Measurements from ENCODE around the gene ZBED1.

Gene ZBED1

DNA sequence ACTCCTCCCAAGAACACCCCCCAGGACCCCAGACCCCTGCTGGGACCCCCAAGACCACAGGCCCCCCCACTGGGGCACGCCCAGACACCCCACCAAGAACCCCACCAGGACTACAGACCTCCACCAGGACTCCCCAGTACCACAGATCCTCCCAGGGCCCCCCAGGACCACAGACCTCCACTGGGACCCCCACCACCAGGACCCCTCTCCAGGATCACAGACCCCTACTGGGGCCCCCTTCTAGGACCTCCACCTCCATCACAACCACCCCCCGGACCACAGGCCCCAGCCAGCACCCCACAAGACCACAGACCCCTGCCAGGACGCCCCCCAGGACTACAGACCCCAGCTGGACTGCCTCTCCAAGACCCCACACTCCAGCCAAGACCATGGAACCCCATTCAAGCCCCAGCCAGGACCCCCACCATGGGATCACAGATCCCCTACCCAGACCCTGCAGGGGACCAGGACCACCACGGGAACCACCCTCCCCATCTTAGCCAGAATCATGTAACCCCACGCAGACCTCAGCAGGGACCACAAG is 855 bp upstream of the ZBED1 start:
- peaks cover 13% of the 10 kb centered on the region for H3K4me1 ChIP-seq (ENCODE audit: control insufficient read depth, insufficient read depth, low read length)
- H3K36me3 ChIP-seq (ENCODE audit: control insufficient read depth, insufficient read depth, low read length) = no peaks in the 10 kb centered on the region
- no peaks in the 10 kb centered on the region for H3K27me3 ChIP-seq (ENCODE audit: control insufficient read depth, insufficient read depth, low read length)
- no peak overlapping the region for H3K27ac ChIP-seq (ENCODE audit: low read depth, low read length)
- H3K9ac ChIP-seq (ENCODE audit: low read length) = no peak overlapping the region
- no peak overlapping the region for H3K4me3 ChIP-seq (ENCODE audit: low read length)

DNA sequence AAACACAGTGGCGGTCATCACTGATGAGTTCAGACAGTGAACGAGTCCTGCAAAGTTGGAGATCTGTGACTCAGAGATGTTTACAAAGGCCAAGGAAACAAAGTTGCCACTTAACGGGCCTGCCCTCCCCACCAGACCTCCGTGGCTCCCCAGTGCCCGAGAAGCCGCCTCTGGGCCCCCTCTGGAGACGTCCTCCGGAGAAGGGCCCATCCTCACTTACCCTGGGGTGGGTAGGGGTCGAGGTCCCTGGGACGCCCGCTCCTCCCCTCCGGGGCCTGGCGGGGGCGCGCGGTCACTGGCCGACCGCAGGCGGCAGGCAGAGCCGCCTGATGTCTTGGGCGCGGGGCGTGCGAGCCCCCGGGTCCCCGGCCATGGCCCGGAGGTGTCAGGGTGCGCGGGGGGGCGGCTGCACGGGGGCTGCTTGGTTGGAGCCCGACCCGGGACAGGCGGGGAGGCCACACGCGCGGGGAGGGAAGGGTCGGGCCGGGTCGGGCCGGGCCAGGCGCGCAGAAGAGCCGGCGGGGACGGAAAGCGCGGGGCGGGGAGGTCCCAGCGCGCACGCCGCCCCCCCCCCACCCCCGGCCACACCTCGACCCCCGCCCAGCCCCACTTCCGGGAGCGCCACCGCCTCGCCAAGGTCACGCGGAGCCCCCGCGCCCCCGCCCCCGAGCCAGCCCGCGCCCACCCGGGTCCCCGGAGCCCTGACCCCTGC is 529 bp downstream of the ZBED1 start:
- peaks cover 13% of the 10 kb centered on the region for H3K4me1 ChIP-seq (ENCODE audit: control insufficient read depth, insufficient read depth, low read length)
- no peaks in the 10 kb centered on the region for H3K27me3 ChIP-seq (ENCODE audit: control insufficient read depth, insufficient read depth, low read length)
- H3K4me3 ChIP-seq (ENCODE audit: low read length) = peak overlapping the region; percentile 60
- no peaks in the 10 kb centered on the region for H3K36me3 ChIP-seq (ENCODE audit: control insufficient read depth, insufficient read depth, low read length)
- H3K27ac ChIP-seq (ENCODE audit: low read depth, low read length) = peak overlapping the region; percentile 65
- peak overlapping the region; percentile 32 for H3K9ac ChIP-seq (ENCODE audit: low read length)

DNA sequence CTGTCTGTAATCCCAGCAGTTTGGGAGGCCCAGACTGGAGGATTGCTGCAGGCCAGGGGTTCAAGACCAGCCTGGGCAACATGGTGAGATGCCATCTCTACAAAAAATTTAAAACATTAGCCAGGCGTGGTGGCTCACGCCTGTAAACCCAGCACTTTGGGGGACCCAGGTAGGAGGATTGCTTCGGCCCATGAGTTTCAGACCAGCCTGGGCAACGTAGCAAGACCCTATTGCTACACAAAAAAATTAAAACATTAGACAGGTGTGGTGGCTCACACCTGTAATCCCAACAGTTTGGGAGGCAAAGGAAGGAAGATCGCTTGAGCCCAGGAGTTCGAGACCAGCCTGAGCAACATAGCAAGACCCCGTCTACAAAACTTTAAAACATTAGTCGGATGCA is 1.3 kb downstream of the ZBED1 start:
- no peaks in the 10 kb centered on the region for H3K36me3 ChIP-seq (ENCODE audit: control insufficient read depth, insufficient read depth, low read length)
- H3K4me1 ChIP-seq (ENCODE audit: control insufficient read depth, insufficient read depth, low read length) = peaks cover 13% of the 10 kb centered on the region
- no peaks in the 10 kb centered on the region for H3K27me3 ChIP-seq (ENCODE audit: control insufficient read depth, insufficient read depth, low read length)
- H3K27ac ChIP-seq (ENCODE audit: low read depth, low read length) = peak overlapping the region; percentile 53
- peak overlapping the region; percentile 60 for H3K4me3 ChIP-seq (ENCODE audit: low read length)
- H3K9ac ChIP-seq (ENCODE audit: low read length) = peak overlapping the region; percentile 1

DNA sequence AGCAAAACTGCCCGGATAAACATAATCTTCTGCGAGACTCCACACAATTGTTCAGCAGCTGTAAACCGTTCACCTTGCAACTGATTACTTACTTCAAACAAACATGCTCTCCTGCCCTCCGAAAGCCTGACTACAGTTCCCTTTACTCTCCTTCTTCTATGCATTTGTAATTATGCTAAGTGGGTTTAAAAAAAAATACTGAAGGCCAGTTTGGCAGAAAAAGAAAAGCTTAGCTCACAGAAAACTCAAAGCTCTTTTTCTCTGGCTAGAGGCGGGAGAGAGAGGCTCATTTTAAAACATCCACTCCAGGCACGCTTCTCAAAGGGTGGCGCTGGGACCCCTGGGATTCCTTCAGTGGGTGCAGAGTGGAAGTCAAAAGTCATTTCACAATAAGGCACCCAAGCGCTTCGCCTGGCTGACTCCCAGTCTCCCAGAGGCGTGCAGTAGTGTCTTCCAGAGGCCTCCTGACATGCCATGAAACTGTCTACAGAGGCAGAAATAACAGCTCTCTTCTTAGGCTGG is 1.9 kb downstream of the ZBED1 start:
- H3K27ac ChIP-seq (ENCODE audit: low read depth, low read length) = peak overlapping the region; percentile 53

DNA sequence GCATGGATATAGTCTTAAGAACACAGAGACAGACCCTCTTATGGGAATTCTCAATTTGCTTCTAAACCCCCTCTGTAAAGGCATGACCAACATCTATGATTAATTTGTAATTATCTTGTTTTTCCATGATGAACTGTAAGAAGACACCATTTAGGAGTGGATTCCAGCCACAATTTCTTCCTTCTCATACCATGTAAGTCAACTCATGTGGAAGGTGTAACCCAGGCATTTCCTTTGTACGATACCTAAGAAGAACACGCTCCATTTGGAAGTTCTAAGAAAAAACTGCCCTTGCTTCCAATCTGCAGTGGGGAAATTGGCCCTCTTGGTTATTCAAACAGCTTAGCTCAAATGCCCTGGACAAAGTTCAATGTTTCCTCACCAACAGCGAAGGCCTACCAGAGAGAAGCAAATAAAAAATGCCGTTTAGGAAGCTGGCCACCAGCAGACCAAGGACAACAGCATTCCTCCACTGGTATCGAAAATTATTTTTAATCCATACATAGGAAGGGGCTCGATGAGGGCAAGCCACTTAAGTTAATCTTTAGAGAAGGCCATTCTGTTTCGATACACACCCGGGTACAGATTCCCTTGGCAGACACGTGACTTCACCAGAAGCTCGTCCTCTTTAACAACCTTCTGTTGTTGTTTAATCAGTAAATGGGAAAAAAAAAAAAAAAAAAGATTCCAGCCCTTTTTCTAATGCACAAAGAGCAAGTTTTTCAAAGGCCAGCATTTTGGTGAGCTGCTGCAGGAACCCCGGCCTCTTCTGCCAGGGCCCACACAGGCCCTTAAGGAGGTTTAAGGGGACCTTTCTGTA is 2.6 kb downstream of the ZBED1 start:
- H3K4me3 ChIP-seq (ENCODE audit: low read length) = peak overlapping the region; percentile 60
- H3K36me3 ChIP-seq (ENCODE audit: control insufficient read depth, insufficient read depth, low read length) = no peaks in the 10 kb centered on the region
- H3K27me3 ChIP-seq (ENCODE audit: control insufficient read depth, insufficient read depth, low read length) = no peaks in the 10 kb centered on the region
- peaks cover 13% of the 10 kb centered on the region for H3K4me1 ChIP-seq (ENCODE audit: control insufficient read depth, insufficient read depth, low read length)
- no peak overlapping the region for H3K9ac ChIP-seq (ENCODE audit: low read length)
- H3K27ac ChIP-seq (ENCODE audit: low read depth, low read length) = peak overlapping the region; percentile 61

More for the DNA sequence above, 1.9 kb downstream of the ZBED1 start:
- peak overlapping the region; percentile 60 for H3K4me3 ChIP-seq (ENCODE audit: low read length)
- peaks cover 13% of the 10 kb centered on the region for H3K4me1 ChIP-seq (ENCODE audit: control insufficient read depth, insufficient read depth, low read length)
- no peaks in the 10 kb centered on the region for H3K36me3 ChIP-seq (ENCODE audit: control insufficient read depth, insufficient read depth, low read length)
- H3K27me3 ChIP-seq (ENCODE audit: control insufficient read depth, insufficient read depth, low read length) = no peaks in the 10 kb centered on the region
- peak overlapping the region; percentile 1 for H3K9ac ChIP-seq (ENCODE audit: low read length)

DNA sequence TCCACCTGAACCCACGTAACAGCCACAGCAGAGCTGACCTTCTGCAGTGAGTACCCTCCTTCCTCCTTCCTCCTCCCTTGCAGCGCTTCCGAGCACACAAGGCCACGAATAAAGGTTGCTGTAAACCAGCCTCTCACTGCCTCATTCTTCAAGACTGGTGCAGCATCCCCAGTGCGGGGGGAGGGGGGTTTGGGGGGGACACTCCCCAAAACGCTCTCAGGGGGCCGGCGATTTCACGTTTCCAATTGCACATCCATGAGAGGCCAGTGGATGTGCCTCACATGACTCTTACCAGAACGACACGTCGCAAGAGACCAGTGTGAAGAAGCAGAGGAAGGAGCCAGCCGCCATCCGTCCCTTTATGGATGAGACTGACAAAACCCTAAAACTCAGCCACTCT is 5.2 kb downstream of the ZBED1 start:
- H3K36me3 ChIP-seq (ENCODE audit: control insufficient read depth, insufficient read depth, low read length) = peaks cover 2% of the 10 kb centered on the region
- H3K4me1 ChIP-seq (ENCODE audit: control insufficient read depth, insufficient read depth, low read length) = peaks cover 13% of the 10 kb centered on the region
- no peaks in the 10 kb centered on the region for H3K27me3 ChIP-seq (ENCODE audit: control insufficient read depth, insufficient read depth, low read length)
- no peak overlapping the region for H3K9ac ChIP-seq (ENCODE audit: low read length)
- no peak overlapping the region for H3K27ac ChIP-seq (ENCODE audit: low read depth, low read length)
- H3K4me3 ChIP-seq (ENCODE audit: low read length) = no peak overlapping the region

DNA sequence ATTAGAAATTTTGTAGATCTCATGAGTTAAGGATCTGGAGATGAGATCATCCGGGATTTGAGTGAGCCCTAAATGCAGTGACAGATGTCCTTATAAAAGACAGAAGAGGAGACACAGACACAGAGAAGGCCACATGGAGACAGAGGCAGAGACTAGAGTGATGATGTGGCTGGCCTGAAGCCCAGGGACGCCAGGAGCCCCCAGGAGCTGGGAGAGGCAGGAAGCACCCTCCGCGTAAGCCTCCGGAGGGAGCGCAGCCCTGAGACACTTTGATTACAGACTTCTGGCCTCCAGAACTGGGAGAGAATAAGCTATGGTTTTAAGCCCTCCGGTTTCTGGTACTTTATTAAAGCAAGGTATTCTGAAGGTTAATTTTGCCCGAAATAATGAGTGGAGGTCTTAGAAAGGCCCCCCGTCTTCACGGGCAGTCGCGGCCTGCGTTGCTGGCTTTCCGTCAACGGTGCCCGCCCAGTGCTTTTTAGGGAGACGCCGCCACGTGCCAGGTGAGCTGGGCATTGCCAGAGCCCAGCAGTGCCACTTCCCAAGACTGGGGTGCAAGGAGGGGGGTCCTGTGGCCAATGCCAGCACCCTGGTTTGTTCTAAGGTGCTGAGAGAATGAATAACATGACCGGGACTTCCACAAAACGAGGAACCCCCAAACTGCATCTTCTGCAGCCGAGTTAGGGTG is 8.1 kb downstream of the ZBED1 start:
- H3K9ac ChIP-seq (ENCODE audit: low read length) = no peak overlapping the region
- H3K27me3 ChIP-seq (ENCODE audit: control insufficient read depth, insufficient read depth, low read length) = no peaks in the 10 kb centered on the region
- H3K27ac ChIP-seq (ENCODE audit: low read depth, low read length) = no peak overlapping the region
- peaks cover 25% of the 10 kb centered on the region for H3K36me3 ChIP-seq (ENCODE audit: control insufficient read depth, insufficient read depth, low read length)
- peaks cover 2% of the 10 kb centered on the region for H3K4me1 ChIP-seq (ENCODE audit: control insufficient read depth, insufficient read depth, low read length)
- no peak overlapping the region for H3K4me3 ChIP-seq (ENCODE audit: low read length)

DNA sequence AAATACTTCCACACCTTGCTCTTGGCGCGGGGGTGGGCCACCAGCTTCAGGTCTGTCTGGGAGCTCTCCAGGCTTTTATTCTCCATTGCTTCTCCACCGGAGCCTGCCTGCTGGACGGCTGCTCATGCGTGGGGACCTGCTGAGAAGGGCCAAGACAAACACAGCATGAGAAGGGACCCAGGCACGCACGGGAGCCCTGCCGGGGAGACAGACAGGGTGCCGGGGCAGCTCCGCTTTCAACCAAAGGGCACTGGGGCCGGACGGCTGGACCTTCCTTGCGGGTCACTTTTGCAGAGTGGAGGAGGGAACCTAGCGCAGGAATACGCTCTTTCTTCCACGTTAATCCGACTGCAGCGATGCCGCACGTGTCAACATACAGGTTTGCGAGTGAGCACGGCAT is 10.1 kb downstream of the ZBED1 start:
- H3K27ac ChIP-seq (ENCODE audit: low read depth, low read length) = no peak overlapping the region
- no peaks in the 10 kb centered on the region for H3K27me3 ChIP-seq (ENCODE audit: control insufficient read depth, insufficient read depth, low read length)
- no peaks in the 10 kb centered on the region for H3K4me1 ChIP-seq (ENCODE audit: control insufficient read depth, insufficient read depth, low read length)
- no peak overlapping the region for H3K4me3 ChIP-seq (ENCODE audit: low read length)
- no peak overlapping the region for H3K9ac ChIP-seq (ENCODE audit: low read length)
- H3K36me3 ChIP-seq (ENCODE audit: control insufficient read depth, insufficient read depth, low read length) = peaks cover 25% of the 10 kb centered on the region

DNA sequence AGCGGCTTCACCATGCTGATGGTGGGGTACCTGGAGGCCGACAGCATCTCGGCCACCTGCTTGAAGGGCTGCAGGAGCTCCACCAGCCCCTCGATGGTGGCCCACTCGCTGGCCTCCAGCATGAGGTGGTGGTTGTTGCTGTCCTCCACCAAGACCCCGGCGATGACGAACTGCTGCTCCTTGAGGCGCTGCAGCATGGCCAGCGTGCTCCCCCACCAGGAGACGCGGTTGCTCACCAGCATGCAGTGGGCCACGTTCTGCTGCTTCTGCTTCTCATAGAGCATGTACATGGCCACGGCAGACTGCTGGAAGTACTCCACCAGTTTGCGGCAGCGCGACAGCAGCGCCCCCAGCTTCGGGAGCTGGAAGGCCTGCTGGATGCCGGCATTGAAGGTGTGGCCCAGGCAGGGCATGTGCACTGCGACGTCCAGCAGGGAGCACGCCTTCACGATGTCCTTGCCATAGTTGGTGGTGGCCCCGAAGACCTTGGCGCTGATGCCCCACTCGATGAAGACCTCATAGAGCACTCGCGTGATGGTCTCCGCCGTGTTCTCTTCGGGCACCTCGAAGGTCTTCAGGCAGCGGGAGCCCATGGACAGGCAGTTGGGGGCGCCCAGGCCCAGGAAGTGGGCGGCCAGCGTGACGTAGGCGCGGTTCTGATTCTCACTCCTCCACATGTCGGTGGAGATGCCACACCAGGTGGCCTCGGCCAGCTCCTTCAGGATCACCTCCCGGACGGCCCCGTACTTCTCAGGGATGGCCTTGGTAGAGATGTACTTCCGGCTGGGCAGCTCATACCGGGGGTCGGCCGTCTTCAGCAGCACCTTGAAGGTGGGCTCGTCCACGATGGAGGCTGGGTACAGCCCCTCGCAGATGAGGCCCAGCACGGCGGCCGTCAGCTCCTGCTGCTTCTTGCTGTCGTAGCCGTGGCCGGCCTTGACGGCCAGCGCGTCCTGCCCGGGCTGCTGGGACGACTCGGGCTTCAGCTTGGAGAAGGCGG is 11.0 kb downstream of the ZBED1 start:
- no peak overlapping the region for H3K9ac ChIP-seq (ENCODE audit: low read length)
- no peaks in the 10 kb centered on the region for H3K4me1 ChIP-seq (ENCODE audit: control insufficient read depth, insufficient read depth, low read length)
- H3K27me3 ChIP-seq (ENCODE audit: control insufficient read depth, insufficient read depth, low read length) = no peaks in the 10 kb centered on the region
- no peak overlapping the region for H3K4me3 ChIP-seq (ENCODE audit: low read length)
- no peak overlapping the region for H3K27ac ChIP-seq (ENCODE audit: low read depth, low read length)
- peaks cover 25% of the 10 kb centered on the region for H3K36me3 ChIP-seq (ENCODE audit: control insufficient read depth, insufficient read depth, low read length)

DNA sequence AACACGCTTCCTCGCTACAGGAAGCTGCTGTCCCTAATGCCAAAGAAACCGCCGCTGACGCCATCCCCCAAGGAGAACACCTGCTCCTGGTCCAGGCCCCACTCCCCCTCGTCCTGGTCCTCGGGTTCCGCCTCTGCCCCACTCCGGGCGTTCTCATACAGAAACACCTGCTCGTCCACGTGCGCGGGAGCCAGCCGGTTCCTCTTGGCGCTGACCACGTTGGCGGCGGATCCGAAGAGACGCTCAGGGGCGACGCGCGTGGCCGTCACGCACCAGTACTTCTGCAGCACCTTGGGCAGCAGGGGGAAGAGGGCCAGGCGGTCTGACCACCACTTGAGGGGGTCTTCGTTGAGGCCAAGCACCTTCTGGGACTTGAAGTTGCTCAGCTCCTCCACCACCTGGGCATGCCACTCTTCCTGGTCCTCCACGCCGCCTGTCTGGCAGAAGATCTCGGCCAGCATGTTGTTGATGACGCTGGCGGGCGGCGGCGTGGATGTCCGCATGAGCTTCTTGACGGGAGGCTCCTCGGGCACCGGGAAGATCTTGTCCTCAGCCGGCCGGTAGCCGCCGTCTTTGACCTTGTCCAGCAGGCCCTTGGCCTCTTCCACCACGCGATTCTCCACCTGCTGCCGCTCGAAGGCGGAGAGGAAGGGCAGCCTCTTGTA is 12.0 kb downstream of the ZBED1 start:
- Histone ChIP-seq H3K4me3 (ENCODE audit: low read length) (no peak overlapping the region), H3K27ac (ENCODE audit: low read depth, low read length) (no peak overlapping the region), H3K36me3 (ENCODE audit: control insufficient read depth, insufficient read depth, low read length) (peaks cover 25% of the 10 kb centered on the region), H3K4me1 (ENCODE audit: control insufficient read depth, insufficient read depth, low read length) (peaks cover 1% of the 10 kb centered on the region), H3K27me3 (ENCODE audit: control insufficient read depth, insufficient read depth, low read length) (no peaks in the 10 kb centered on the region), H3K9ac (ENCODE audit: low read length) (no peak overlapping the region)

DNA sequence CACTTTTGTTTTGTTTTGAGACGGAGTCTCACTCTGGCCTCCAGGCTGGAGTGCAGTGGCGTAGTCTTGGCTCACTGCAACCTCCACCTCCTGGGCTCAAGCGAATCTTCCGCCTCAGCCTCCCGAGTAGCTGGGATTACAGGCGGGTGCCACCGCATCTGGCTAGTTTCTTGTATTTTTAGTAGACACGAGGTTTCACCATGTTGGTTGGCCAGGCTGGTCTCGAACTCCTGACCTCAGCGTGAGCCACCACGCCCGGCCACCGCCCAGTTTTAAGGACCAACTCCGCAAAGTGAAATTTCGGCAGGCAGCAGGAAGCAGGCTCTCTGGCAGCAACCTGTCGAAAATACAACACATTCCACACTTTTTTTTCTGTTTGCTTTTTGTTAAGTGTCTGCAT is 13.4 kb downstream of the ZBED1 start:
- peaks cover 25% of the 10 kb centered on the region for H3K36me3 ChIP-seq (ENCODE audit: control insufficient read depth, insufficient read depth, low read length)
- no peak overlapping the region for H3K27ac ChIP-seq (ENCODE audit: low read depth, low read length)
- no peak overlapping the region for H3K9ac ChIP-seq (ENCODE audit: low read length)
- no peaks in the 10 kb centered on the region for H3K27me3 ChIP-seq (ENCODE audit: control insufficient read depth, insufficient read depth, low read length)
- peaks cover 2% of the 10 kb centered on the region for H3K4me1 ChIP-seq (ENCODE audit: control insufficient read depth, insufficient read depth, low read length)
- no peak overlapping the region for H3K4me3 ChIP-seq (ENCODE audit: low read length)
